22Rv1 (cell line): ENCODE data around the gene GGTA1.

Experiments
- ZFX ChIP-seq: fragments of 450-650 bp; IDR thresholded peaks from 2 replicates; pipeline ENCODE4 v1.6.1; 2017; ENCODE audit warnings: antibody characterized with exemption, borderline replicate concordance
- TF ChIP-seq, protein P1 (sequence below): fragments of 450-650 bp; IDR thresholded peaks from 2 replicates; pipeline ENCODE4 v1.5.1; 2017; ENCODE audit warnings: mild to moderate bottlenecking

DNA sequence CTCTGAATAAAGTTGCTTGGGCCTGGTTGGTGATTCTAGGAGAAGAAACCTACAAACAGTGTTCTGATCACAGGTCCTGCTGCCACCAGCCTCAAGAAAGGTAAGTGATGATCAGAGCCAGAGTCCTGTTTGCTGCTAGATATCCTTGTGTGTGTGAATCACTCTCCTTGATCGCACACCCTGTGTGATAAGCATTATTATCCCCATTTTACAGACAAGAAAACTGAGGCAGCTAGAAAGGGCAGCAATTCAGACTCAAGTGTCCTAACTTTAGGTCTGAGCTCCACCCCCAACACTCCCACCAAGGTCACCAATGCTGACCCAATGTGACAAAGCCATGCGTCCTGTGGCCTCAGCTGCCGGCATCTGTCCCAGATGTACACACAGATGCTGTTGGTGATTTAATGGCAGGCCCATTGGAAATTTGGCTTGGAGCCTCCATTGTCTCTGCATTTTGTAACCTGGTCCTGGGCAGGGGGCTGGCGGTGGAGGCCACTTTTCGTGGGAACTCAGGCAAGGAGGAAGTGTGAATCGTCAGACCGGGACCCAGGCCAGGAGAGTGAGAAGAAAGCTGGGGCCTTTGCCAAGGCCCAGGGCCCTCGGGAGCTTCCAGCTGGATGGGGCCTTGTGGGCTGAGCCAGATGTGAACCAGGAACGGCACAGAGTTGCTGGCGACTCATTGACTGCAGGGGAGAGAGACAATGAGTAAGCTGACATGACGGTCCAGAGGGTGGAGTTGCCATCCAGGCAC is 29.8 kb upstream of the GGTA1 start:
- TF ChIP-seq, protein P1, sequence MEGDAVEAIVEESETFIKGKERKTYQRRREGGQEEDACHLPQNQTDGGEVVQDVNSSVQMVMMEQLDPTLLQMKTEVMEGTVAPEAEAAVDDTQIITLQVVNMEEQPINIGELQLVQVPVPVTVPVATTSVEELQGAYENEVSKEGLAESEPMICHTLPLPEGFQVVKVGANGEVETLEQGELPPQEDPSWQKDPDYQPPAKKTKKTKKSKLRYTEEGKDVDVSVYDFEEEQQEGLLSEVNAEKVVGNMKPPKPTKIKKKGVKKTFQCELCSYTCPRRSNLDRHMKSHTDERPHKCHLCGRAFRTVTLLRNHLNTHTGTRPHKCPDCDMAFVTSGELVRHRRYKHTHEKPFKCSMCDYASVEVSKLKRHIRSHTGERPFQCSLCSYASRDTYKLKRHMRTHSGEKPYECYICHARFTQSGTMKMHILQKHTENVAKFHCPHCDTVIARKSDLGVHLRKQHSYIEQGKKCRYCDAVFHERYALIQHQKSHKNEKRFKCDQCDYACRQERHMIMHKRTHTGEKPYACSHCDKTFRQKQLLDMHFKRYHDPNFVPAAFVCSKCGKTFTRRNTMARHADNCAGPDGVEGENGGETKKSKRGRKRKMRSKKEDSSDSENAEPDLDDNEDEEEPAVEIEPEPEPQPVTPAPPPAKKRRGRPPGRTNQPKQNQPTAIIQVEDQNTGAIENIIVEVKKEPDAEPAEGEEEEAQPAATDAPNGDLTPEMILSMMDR = no peak
- TF ChIP-seq ZFX = no peak
